Muscle of leg (tissue), 11 donors: ENCODE data around the gene SRPK3. TPM values are rescaled to one million over a fixed set of nuclear protein-coding genes. Genes with fewer than 3 reads are reported as not detected.

Experiments used
- DNase-seq: peaks from one replicate; pipeline ENCODE4 v3.0.0; 2013
- H3K27ac ChIP-seq: one replicate; pipeline ENCODE4 v1.5.1; 2013; ENCODE audit warnings: mild to moderate bottlenecking, low read length, control low read depth
- H3K27me3 ChIP-seq: one replicate; pipeline ENCODE4 v1.6.1; 2013; ENCODE audit warnings: low read length; ENCODE audit not compliant: control insufficient read depth, insufficient read depth
- H3K36me3 ChIP-seq: one replicate; pipeline ENCODE4 v1.6.1; 2013; ENCODE audit warnings: low read length; ENCODE audit not compliant: control insufficient read depth, insufficient read depth
- H3K4me1 ChIP-seq: one replicate; pipeline ENCODE4 v1.6.1; 2013; ENCODE audit warnings: low read length; ENCODE audit not compliant: control insufficient read depth, insufficient read depth
- H3K4me3 ChIP-seq: one replicate; pipeline ENCODE4 v1.5.1; 2013; ENCODE audit warnings: low read length, control low read depth
- H3K9me3 ChIP-seq: replicated peaks from 2 replicates; pipeline ENCODE4 v1.6.1; 2013; ENCODE audit warnings: low read depth, low read length; ENCODE audit not compliant: control insufficient read depth
- WGBS: methylation state at CpG from one replicate; pipeline ENCODE4 v1.1.5; 2013; ENCODE audit warnings: missing lambda C conversion rate; ENCODE audit not compliant: insufficient coverage; 5-methylcytosine and 5-hydroxymethylcytosine counted together
- polyA plus RNA-seq, 8 donors: library from polyadenylated mRNA; unstranded; fragments of 120-200 nt; gene quantifications; one replicate each; pipeline versions ENCODE4 v1.2.1 to v1.2.3, GENCODE V29; 2013; ENCODE audit warnings: inconsistent platforms in 1 of 8, low replicate concordance in 1 of 8; ENCODE audit not compliant: insufficient read length in 8 of 8, insufficient read depth in 1 of 8
- total RNA-seq: library from RNA; stranded (reverse); fragments of 120-200 nt; gene quantifications from one replicate; pipeline ENCODE4 v1.2.4, GENCODE V29; 2013

Gene SRPK3
- total and polyA plus RNA-seq, 9 donors: 145 to 273 (median 218) TPM

GRCh38 chrX:153797415-153798015 is 16.7 kb downstream of the SRPK3 start:
- H3K27ac ChIP-seq: no peak overlapping the region
- peaks cover 19% of the 10 kb centered on the region for H3K4me1 ChIP-seq
- no peaks in the 10 kb centered on the region for H3K9me3 ChIP-seq
- H3K36me3 ChIP-seq: peaks cover 19% of the 10 kb centered on the region
- DNase-seq: no peak
- peaks cover 3% of the 10 kb centered on the region for H3K27me3 ChIP-seq
- no peak overlapping the region for H3K4me3 ChIP-seq
- WGBS: 88% methylated on average over 15 of the region's 15 CpGs

- no peak for DNase-seq
- Histone ChIP-seq H3K9me3 (no peaks in the 10 kb centered on the region), H3K27ac (no peak overlapping the region), H3K4me1 (peaks cover 11% of the 10 kb centered on the region), H3K4me3 (no peak overlapping the region), H3K27me3 (peaks cover 3% of the 10 kb centered on the region), H3K36me3 (peaks cover 19% of the 10 kb centered on the region)
- WGBS: 71% methylated on average over 3 of the region's 5 CpGs
These were observed 18.5 kb downstream of the SRPK3 start for GRCh38 chrX:153799326-153799725.

GRCh38 chrX:153800177-153800722 is 19.4 kb downstream of the SRPK3 start:
- no peak for DNase-seq
- H3K4me3 ChIP-seq: no peak overlapping the region
- 71% methylated on average over 12 of the region's 16 CpGs for WGBS
- H3K36me3 ChIP-seq: peaks cover 19% of the 10 kb centered on the region
- peaks cover 9% of the 10 kb centered on the region for H3K4me1 ChIP-seq
- H3K27ac ChIP-seq: no peak overlapping the region
- peaks cover 3% of the 10 kb centered on the region for H3K27me3 ChIP-seq
- H3K9me3 ChIP-seq: no peaks in the 10 kb centered on the region

- H3K4me3 ChIP-seq: no peak overlapping the region
- no peak overlapping the region for H3K27ac ChIP-seq
- H3K9me3 ChIP-seq: no peaks in the 10 kb centered on the region
- peaks cover 19% of the 10 kb centered on the region for H3K36me3 ChIP-seq
- peaks cover 4% of the 10 kb centered on the region for H3K4me1 ChIP-seq
- WGBS: 96% methylated on average over 4 of the region's 7 CpGs
- H3K27me3 ChIP-seq: peaks cover 3% of the 10 kb centered on the region
- no peak for DNase-seq
These were observed 19.9 kb downstream of the SRPK3 start for GRCh38 chrX:153800746-153801145.

- WGBS: 87% methylated on average over 8 of the region's 8 CpGs
- H3K4me1 ChIP-seq: no peaks in the 10 kb centered on the region
- H3K36me3 ChIP-seq: peaks cover 13% of the 10 kb centered on the region
- no peaks in the 10 kb centered on the region for H3K9me3 ChIP-seq
- H3K27me3 ChIP-seq: peaks cover 3% of the 10 kb centered on the region
- no peak for DNase-seq
- no peak overlapping the region for H3K4me3 ChIP-seq
- H3K27ac ChIP-seq: no peak overlapping the region
These were observed 20.8 kb downstream of the SRPK3 start for GRCh38 chrX:153801669-153802068.

- 60% methylated on average over 9 of the region's 14 CpGs for WGBS
- no peak overlapping the region for H3K27ac ChIP-seq
- no peaks in the 10 kb centered on the region for H3K4me1 ChIP-seq
- DNase-seq: no peak
- peaks cover 3% of the 10 kb centered on the region for H3K27me3 ChIP-seq
- H3K36me3 ChIP-seq: peaks cover 13% of the 10 kb centered on the region
- H3K4me3 ChIP-seq: no peak overlapping the region
- H3K9me3 ChIP-seq: no peaks in the 10 kb centered on the region
These were observed 21.7 kb downstream of the SRPK3 start for GRCh38 chrX:153802513-153803045.

GRCh38 chrX:153803211-153804099 is 22.6 kb downstream of the SRPK3 start:
- Histone ChIP-seq H3K27ac (no peak overlapping the region), H3K9me3 (no peaks in the 10 kb centered on the region), H3K4me1 (no peaks in the 10 kb centered on the region), H3K36me3 (peaks cover 9% of the 10 kb centered on the region), H3K4me3 (no peak overlapping the region), H3K27me3 (peaks cover 2% of the 10 kb centered on the region)
- WGBS: 91% methylated on average over 73 of the region's 87 CpGs
- no peak for DNase-seq

- Histone ChIP-seq H3K4me1 (no peaks in the 10 kb centered on the region), H3K36me3 (peaks cover 3% of the 10 kb centered on the region), H3K27me3 (no peaks in the 10 kb centered on the region), H3K9me3 (peaks cover 3% of the 10 kb centered on the region), H3K27ac (no peak overlapping the region), H3K4me3 (no peak overlapping the region)
- no peak for DNase-seq
- 89% methylated on average over 34 of the region's 34 CpGs for WGBS
These were observed 23.3 kb downstream of the SRPK3 start for GRCh38 chrX:153804100-153804595.

- Histone ChIP-seq H3K27ac (no peak overlapping the region), H3K36me3 (no peaks in the 10 kb centered on the region), H3K4me3 (no peak overlapping the region), H3K4me1 (no peaks in the 10 kb centered on the region), H3K27me3 (no peaks in the 10 kb centered on the region), H3K9me3 (peaks cover 3% of the 10 kb centered on the region)
- WGBS: 88% methylated on average over 24 of the region's 25 CpGs
- DNase-seq: no peak
These were observed 23.8 kb downstream of the SRPK3 start for GRCh38 chrX:153804621-153805020.

GRCh38 chrX:153805436-153805835 is 24.6 kb downstream of the SRPK3 start:
- WGBS: 87% methylated on average over 11 of the region's 13 CpGs
- H3K4me1 ChIP-seq: no peaks in the 10 kb centered on the region
- H3K27me3 ChIP-seq: peaks cover 7% of the 10 kb centered on the region
- H3K4me3 ChIP-seq: no peak overlapping the region
- DNase-seq: no peak
- H3K36me3 ChIP-seq: no peaks in the 10 kb centered on the region
- H3K27ac ChIP-seq: no peak overlapping the region
- peaks cover 3% of the 10 kb centered on the region for H3K9me3 ChIP-seq
